LNCaP clone FGC (cell line): ENCODE data around the gene KIF18A.

Source experiments
- DNase-seq: peaks from one replicate; pipeline ENCODE4 v3.0.0-alpha.2; 2011; ENCODE audit warnings: low read depth
- H3K4me3 ChIP-seq: 2 replicates; pipeline ENCODE4 v1.5.1; 2011; ENCODE audit warnings: mild to moderate bottlenecking, low read depth, low read length, control low read depth
- TF ChIP-seq, protein P1 (sequence below): IDR thresholded peaks from 2 replicates; pipeline ENCODE4 v1.5.1; 2012; ENCODE audit warnings: mild to moderate bottlenecking; ENCODE audit not compliant: control insufficient read depth, insufficient read depth; ENCODE audit errors: extremely low read depth

KIF18A gene

DNA sequence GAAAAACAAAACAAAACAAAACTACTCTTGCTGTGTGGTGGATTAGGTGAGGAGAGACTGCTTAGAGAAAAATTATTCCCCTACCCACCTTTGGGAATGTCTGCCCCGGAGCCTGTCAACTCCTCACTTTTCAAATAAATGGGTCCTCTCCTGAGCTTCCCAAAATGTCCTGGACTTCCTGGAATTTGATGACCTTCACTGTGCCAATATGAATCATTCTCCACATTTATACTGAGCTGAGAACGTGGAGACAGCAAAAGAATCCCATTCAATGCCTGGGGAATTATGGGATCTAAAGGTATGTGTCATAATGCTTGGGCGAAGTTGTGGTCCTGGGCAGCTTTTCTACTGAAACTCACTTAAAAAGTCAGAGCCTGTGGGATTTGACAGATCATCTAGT, 136.8 kb downstream of the KIF18A start:
- TF ChIP-seq, protein P1, sequence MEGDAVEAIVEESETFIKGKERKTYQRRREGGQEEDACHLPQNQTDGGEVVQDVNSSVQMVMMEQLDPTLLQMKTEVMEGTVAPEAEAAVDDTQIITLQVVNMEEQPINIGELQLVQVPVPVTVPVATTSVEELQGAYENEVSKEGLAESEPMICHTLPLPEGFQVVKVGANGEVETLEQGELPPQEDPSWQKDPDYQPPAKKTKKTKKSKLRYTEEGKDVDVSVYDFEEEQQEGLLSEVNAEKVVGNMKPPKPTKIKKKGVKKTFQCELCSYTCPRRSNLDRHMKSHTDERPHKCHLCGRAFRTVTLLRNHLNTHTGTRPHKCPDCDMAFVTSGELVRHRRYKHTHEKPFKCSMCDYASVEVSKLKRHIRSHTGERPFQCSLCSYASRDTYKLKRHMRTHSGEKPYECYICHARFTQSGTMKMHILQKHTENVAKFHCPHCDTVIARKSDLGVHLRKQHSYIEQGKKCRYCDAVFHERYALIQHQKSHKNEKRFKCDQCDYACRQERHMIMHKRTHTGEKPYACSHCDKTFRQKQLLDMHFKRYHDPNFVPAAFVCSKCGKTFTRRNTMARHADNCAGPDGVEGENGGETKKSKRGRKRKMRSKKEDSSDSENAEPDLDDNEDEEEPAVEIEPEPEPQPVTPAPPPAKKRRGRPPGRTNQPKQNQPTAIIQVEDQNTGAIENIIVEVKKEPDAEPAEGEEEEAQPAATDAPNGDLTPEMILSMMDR = no peak
- no peak overlapping the region for H3K4me3 ChIP-seq
- no peak for DNase-seq
